Activated B cell treated with CpG ODN at 0.5 μM for 24 hours (primary cell): ENCODE measurements around the gene TNK1. TPM values are rescaled to one million over a fixed set of nuclear protein-coding genes. Genes with fewer than 3 reads are reported as not detected.
A peak's percentile ranks its signal among the peaks of the same experiment; 100 is the strongest.

Experiments used
- ATAC-seq: fragments of 200-7000 bp; cut with Tn5 transposase; one replicate; pipeline ENCODE4 v1.10.0; 2021; ENCODE audit warnings: low read depth, mild to moderate bottlenecking, moderate library complexity
- CTCF ChIA-PET: fragments of 350-600 bp; sonication (Branson Sonifier 250); formaldehyde crosslinking; loops from one replicate; lab custom pipeline; 2021; ENCODE audit warnings: antibody characterized with exemption; lab: Charles Lee
- POLR2A ChIA-PET: fragments of 350-600 bp; sonication (Branson Sonifier 250); formaldehyde crosslinking; loops from one replicate; lab custom pipeline; 2021; ENCODE audit warnings: antibody characterized with exemption; lab: Charles Lee
- DNase-seq: peaks from one replicate; pipeline ENCODE4 v3.0.0; 2022
- H3K27ac Mint-ChIP-seq: one replicate; pipeline ENCODE4 v1.8.0; 2020; ENCODE audit warnings: mixed read lengths
- H3K27me3 Mint-ChIP-seq: one replicate; pipeline ENCODE4 v1.8.0; 2021; ENCODE audit warnings: mixed read lengths
- H3K36me3 Mint-ChIP-seq: one replicate; pipeline ENCODE4 v1.8.0; 2021; ENCODE audit warnings: low read depth, mixed read lengths
- H3K4me1 Mint-ChIP-seq: one replicate; pipeline ENCODE4 v1.8.0; 2021; ENCODE audit warnings: mixed read lengths
- H3K4me3 Mint-ChIP-seq: one replicate; pipeline ENCODE4 v1.8.0; 2020; ENCODE audit warnings: mild to moderate bottlenecking, mixed read lengths
- H3K9me3 Mint-ChIP-seq: one replicate; pipeline ENCODE4 v1.8.0; 2020; ENCODE audit warnings: mixed read lengths
- CTCF ChIP-seq: fragments of 200-600 bp; IDR thresholded peaks from one replicate; pipeline ENCODE4 v1.8.0; 2022; ENCODE audit warnings: antibody characterized with exemption, mild to moderate bottlenecking
- intact Hi-C: fragments of 100-400 bp; cut with micrococcal nuclease; formaldehyde crosslinking; loops from one replicate; pipeline ENCODE4 v1.15.1; 2024
- total RNA-seq: library from RNA; stranded (reverse); gene quantifications from 2 replicates; pipeline ENCODE4 v1.2.3, GENCODE V29; 2022

TNK1 gene
- total RNA-seq, 1 donor from 2014 or later = 5.8 TPM

GRCh38 chr17:7394452-7395191 is 13.7 kb downstream of the TNK1 start, which contains the start of gene PLSCR3:
Gene PLSCR3, minus strand, starts transcription at chr17:7394525. Its CDS starts 415 bp downstream, at chr17:7394110.
- Mint-ChIP-seq H3K4me1 (peaks cover 15% of the 10 kb centered on the region), H3K27ac (peak within 1 kb of the TSS; percentile 85), H3K36me3 (peaks cover 22% of the 10 kb centered on the region), H3K27me3 (no peaks in the 10 kb centered on the region), H3K9me3 (no peaks in the 10 kb centered on the region), H3K4me3 (peak within 1 kb of the TSS; percentile 91)
- intact Hi-C loops = loop anchor here (1.0 to 2.0 kb wide), 5 partner anchors 10 to 90 kb away; partner anchors contain the start of genes POLR2A, TMEM102 and TMEM256
- CTCF ChIA-PET = interaction anchor here (0.8 to 1.0 kb wide), 2 partner anchors 10 to 166 kb away, joined by 3 to 4 read pairs; partner anchors contain the start of gene TMEM256
- ATAC-seq (peak; percentile 88), DNase-seq (peak; percentile 94)
- TF ChIP-seq CTCF = no peak
- POLR2A ChIA-PET = interaction anchor here (0.6 to 2.4 kb wide), 14 partner anchors 9 to 1408 kb away, joined by 3 to 40 read pairs (median 5); partner anchors contain the start of genes GPS2, POLR2A, SENP3 and TMEM102

GRCh38 chr17:7396147-7396546 is 15.3 kb downstream of the TNK1 start:
- intact Hi-C loops = no loop called here

GRCh38 chr17:7398612-7399011 is 17.7 kb downstream of the TNK1 start:
- POLR2A ChIA-PET = interaction anchor here (1.1 to 1.5 kb wide), 2 partner anchors 15 to 85 kb away, joined by 3 to 4 read pairs; partner anchors contain the start of gene POLR2A
- intact Hi-C loops = no loop called here
- no peaks in the 10 kb centered on the region for H3K27me3 Mint-ChIP-seq
- DNase-seq (no peak), ATAC-seq (no peak)
- no peaks in the 10 kb centered on the region for H3K9me3 Mint-ChIP-seq
- H3K4me1 Mint-ChIP-seq = peaks cover 18% of the 10 kb centered on the region
- CTCF ChIA-PET = no interaction called here
- H3K27ac Mint-ChIP-seq = no peak overlapping the region
- TF ChIP-seq CTCF = no peak
- H3K36me3 Mint-ChIP-seq = peaks cover 7% of the 10 kb centered on the region
- H3K4me3 Mint-ChIP-seq = no peak overlapping the region

More at GRCh38 chr17:7396147-7396546, 15.3 kb downstream of the TNK1 start:
- POLR2A ChIA-PET = interaction anchor here (1.2 to 2.1 kb wide), 2 partner anchors 8 to 10 kb away, joined by 3 to 5 read pairs; partner anchors contain the start of gene TMEM256
- ATAC-seq = no peak
- H3K27ac Mint-ChIP-seq = no peak overlapping the region
- no peaks in the 10 kb centered on the region for H3K27me3 Mint-ChIP-seq
- no peaks in the 10 kb centered on the region for H3K9me3 Mint-ChIP-seq
- peak overlapping the region; percentile 24 for H3K4me3 Mint-ChIP-seq
- CTCF ChIA-PET = no interaction called here
- H3K4me1 Mint-ChIP-seq = peaks cover 15% of the 10 kb centered on the region
- peaks cover 15% of the 10 kb centered on the region for H3K36me3 Mint-ChIP-seq
- DNase-seq = no peak
- TF ChIP-seq CTCF = no peak

GRCh38 chr17:7403043-7403726 is 22.3 kb downstream of the TNK1 start:
- Mint-ChIP-seq H3K27me3 (peaks cover 9% of the 10 kb centered on the region), H3K4me3 (peak overlapping the region; percentile 97), H3K4me1 (peaks cover 19% of the 10 kb centered on the region), H3K36me3 (peaks cover 10% of the 10 kb centered on the region), H3K9me3 (no peaks in the 10 kb centered on the region), H3K27ac (peak overlapping the region; percentile 94)
- ATAC-seq (no peak), DNase-seq (no peak)
- no peak for TF ChIP-seq CTCF
- ChIA-PET POLR2A (interaction anchor here (0.5 to 2.9 kb wide), 22 partner anchors 10 to 1036 kb away, joined by 3 to 40 read pairs (median 6); partner anchors contain the start of genes FXR2, PLSCR3, POLR2A and SLC35G6), CTCF (interaction anchor here (1.2 to 1.6 kb wide), 2 partner anchors 32 to 34 kb away, joined by 3 to 9 read pairs; partner anchors contain the start of gene TMEM102)
- intact Hi-C loops = no loop called here
